HL-60 (cell line): ENCODE measurements around the gene USP24.
"Not testable (repeated sequence)": the region's sequence is repeated elsewhere in the genome, so short reads cannot be mapped to it uniquely, and the experiment has no call there.

Experiments used
- DNase-seq, 2 experiments: peaks; one replicate each; pipeline ENCODE4 v3.0.0-alpha.2; 2010 to 2020; ENCODE audit warnings: low read depth in 1 of 2, low spot score in 1 of 2
- H3K27ac ChIP-seq: fragments of 250-450 bp; sonication (Bioruptor Pico); replicated peaks from 2 replicates; pipeline ENCODE4 v1.5.1; 2020; ENCODE audit warnings: mild to moderate bottlenecking, moderate library complexity
- H3K27me3 ChIP-seq: fragments of 250-450 bp; sonication (Bioruptor Pico); 2 replicates; pipeline ENCODE4 v1.5.1; 2021; ENCODE audit warnings: mild to moderate bottlenecking, moderate library complexity; ENCODE audit not compliant: insufficient read depth, poor library complexity, severe bottlenecking
- H3K4me3 ChIP-seq: replicated peaks from 2 replicates; pipeline ENCODE4 v1.5.1; 2011; ENCODE audit warnings: mild to moderate bottlenecking, control low read depth, low read length; ENCODE audit not compliant: insufficient read depth
- GABPA ChIP-seq: IDR thresholded peaks from 2 replicates; pipeline ENCODE4 v1.6.1; 2012; ENCODE audit warnings: low read depth
- POLR2AphosphoS5 ChIP-seq: IDR thresholded peaks from 2 replicates; pipeline ENCODE4 v1.6.1; 2012; ENCODE audit warnings: low read depth
- SPI1 ChIP-seq: IDR thresholded peaks from 2 replicates; pipeline ENCODE4 v1.6.1; 2012; ENCODE audit warnings: low read depth, mild to moderate bottlenecking, borderline replicate concordance
- TF ChIP-seq, protein P1 (sequence below): IDR thresholded peaks from 2 replicates; pipeline ENCODE4 v1.6.1; 2012; ENCODE audit warnings: low read depth; ENCODE audit not compliant: insufficient replicate concordance
- TF ChIP-seq, protein P2 (sequence below): IDR thresholded peaks from one replicate; pipeline ENCODE4 v1.5.1; 2011; ENCODE audit warnings: low read length, control low read depth, inconsistent platforms; ENCODE audit not compliant: insufficient read depth

Gene USP24

DNA sequence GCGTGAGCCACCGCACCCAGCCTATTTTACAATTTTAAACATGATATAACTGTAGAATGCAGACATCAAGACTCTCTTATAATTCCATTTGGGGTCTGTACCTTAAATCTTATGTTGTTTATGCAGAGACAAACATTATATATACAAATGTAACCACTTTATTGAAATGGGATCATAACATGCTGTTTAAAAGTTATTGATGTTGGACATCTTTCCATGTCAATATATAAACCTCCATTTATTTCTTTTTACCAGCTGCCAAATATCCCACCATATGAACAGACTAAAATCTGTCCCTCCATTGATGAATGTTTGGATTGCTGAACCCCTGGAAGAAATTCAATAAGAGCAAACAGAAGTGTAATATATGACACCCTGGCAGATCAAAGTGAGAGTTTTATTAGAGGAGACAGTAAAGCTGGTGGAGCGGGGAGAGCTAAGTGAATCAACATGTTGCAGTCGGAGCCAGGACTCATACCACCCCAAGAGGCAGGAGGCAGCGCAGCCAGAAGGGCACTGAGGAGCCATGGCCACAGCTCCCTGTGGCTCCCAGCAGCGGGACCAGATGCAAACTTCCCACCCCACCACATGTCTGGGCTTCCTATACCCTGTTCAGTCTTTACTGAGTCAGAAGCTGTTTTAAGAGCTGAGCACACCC is 180.6 kb downstream of the USP24 start:
- Histone ChIP-seq H3K4me3 (no peak overlapping the region), H3K27ac (no peak overlapping the region)
- no peak for DNase-seq

DNA sequence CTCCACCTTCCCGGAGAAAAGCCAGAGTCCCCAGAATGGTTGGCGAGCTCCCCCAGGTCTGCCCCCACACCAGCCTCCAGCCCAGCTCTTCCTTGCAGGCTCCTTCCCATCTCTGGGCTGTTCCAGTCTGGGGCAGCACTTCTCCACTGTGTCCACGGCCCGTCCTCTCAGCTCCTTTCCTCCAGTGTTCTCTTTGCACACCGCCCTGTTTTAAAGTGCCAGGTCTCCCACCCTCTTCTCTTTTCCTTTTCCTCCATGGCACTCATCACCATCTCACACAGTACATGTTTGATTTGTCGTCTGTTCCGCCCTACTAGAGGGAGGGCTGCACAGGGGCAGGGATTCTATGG is 181.9 kb downstream of the USP24 start:
- no peak overlapping the region for H3K27ac ChIP-seq
- no peak overlapping the region for H3K4me3 ChIP-seq
- H3K27me3 ChIP-seq, result peaks cover 8% of the 10 kb centered on the region
- TF ChIP-seq GABPA (no peak), POLR2AphosphoS5 (no peak), SPI1 (no peak)
- TF ChIP-seq, protein P1, sequence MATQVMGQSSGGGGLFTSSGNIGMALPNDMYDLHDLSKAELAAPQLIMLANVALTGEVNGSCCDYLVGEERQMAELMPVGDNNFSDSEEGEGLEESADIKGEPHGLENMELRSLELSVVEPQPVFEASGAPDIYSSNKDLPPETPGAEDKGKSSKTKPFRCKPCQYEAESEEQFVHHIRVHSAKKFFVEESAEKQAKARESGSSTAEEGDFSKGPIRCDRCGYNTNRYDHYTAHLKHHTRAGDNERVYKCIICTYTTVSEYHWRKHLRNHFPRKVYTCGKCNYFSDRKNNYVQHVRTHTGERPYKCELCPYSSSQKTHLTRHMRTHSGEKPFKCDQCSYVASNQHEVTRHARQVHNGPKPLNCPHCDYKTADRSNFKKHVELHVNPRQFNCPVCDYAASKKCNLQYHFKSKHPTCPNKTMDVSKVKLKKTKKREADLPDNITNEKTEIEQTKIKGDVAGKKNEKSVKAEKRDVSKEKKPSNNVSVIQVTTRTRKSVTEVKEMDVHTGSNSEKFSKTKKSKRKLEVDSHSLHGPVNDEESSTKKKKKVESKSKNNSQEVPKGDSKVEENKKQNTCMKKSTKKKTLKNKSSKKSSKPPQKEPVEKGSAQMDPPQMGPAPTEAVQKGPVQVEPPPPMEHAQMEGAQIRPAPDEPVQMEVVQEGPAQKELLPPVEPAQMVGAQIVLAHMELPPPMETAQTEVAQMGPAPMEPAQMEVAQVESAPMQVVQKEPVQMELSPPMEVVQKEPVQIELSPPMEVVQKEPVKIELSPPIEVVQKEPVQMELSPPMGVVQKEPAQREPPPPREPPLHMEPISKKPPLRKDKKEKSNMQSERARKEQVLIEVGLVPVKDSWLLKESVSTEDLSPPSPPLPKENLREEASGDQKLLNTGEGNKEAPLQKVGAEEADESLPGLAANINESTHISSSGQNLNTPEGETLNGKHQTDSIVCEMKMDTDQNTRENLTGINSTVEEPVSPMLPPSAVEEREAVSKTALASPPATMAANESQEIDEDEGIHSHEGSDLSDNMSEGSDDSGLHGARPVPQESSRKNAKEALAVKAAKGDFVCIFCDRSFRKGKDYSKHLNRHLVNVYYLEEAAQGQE, result no peak
- TF ChIP-seq, protein P2, sequence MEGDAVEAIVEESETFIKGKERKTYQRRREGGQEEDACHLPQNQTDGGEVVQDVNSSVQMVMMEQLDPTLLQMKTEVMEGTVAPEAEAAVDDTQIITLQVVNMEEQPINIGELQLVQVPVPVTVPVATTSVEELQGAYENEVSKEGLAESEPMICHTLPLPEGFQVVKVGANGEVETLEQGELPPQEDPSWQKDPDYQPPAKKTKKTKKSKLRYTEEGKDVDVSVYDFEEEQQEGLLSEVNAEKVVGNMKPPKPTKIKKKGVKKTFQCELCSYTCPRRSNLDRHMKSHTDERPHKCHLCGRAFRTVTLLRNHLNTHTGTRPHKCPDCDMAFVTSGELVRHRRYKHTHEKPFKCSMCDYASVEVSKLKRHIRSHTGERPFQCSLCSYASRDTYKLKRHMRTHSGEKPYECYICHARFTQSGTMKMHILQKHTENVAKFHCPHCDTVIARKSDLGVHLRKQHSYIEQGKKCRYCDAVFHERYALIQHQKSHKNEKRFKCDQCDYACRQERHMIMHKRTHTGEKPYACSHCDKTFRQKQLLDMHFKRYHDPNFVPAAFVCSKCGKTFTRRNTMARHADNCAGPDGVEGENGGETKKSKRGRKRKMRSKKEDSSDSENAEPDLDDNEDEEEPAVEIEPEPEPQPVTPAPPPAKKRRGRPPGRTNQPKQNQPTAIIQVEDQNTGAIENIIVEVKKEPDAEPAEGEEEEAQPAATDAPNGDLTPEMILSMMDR, result no peak
- DNase-seq, result no peak

More for the DNA sequence above, 180.6 kb downstream of the USP24 start:
- H3K27me3 ChIP-seq, result peaks cover 21% of the 10 kb centered on the region
- no peak for TF ChIP-seq POLR2AphosphoS5
- TF ChIP-seq, protein P1, result no peak
- TF ChIP-seq SPI1, result no peak

DNA sequence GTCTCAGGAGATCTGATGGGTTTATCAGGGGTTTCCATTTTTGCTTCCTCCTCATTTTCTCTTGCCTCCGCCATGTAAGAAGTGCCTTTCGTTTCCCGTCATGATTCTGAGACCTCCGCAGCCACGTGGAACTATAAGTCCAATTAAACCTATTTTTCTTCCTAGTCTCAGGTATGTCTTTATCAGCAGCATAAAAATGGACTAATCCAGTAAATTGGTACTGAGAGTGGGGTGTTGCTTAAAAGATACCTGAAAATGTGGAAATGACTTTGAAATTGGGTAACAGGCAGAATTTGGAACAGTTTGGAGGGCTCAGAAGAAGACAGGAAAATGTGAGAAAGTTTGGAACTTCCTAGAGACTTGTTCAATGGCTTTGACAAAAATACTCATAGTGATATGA is 184.1 kb downstream of the USP24 start:
- H3K27ac ChIP-seq, H3K27me3 ChIP-seq, H3K4me3 ChIP-seq, DNase-seq: not testable (repeated sequence)

DNA sequence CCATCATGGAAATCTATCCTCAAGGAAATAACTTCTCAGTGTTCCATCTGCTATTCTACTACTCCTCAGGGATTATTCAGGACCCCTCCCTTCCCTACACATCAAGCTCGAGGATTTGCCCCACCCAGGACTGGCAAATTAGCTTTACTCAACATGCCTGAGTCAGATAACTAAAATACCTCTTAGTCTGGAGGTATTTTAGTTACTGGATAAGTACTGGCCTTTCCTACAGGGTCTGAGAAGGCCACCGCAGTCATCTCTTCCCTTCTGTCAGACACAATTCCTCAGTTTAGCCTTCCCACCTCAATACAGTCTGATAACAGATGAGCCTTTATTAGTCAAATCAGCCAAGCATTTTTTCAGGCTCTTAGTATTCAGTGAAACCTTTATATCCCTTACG is 188.5 kb downstream of the USP24 start:
- H3K4me3 ChIP-seq, H3K27ac ChIP-seq, DNase-seq, H3K27me3 ChIP-seq: not testable (repeated sequence)

DNA sequence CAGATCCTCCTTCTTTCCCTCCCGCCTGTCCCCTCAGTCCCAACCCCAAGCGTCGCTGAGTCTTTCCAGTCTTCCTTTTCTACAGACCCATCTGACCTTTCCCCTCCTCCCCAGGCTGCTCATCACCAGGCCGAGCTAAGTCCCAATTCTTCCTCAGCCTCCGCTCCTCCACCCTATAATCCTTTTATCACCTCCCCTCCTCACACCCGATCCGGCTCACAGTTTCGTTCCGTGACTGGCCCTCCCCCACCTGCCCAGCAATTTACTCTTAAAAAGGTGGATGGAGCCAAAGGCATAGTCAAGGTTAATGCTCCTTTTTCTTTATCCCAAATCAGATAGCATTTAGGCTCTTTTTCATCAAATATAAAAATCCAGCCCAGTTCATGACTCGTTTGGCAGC is 191.0 kb downstream of the USP24 start:
- H3K27ac ChIP-seq, H3K4me3 ChIP-seq, H3K27me3 ChIP-seq, DNase-seq: not testable (repeated sequence)

DNA sequence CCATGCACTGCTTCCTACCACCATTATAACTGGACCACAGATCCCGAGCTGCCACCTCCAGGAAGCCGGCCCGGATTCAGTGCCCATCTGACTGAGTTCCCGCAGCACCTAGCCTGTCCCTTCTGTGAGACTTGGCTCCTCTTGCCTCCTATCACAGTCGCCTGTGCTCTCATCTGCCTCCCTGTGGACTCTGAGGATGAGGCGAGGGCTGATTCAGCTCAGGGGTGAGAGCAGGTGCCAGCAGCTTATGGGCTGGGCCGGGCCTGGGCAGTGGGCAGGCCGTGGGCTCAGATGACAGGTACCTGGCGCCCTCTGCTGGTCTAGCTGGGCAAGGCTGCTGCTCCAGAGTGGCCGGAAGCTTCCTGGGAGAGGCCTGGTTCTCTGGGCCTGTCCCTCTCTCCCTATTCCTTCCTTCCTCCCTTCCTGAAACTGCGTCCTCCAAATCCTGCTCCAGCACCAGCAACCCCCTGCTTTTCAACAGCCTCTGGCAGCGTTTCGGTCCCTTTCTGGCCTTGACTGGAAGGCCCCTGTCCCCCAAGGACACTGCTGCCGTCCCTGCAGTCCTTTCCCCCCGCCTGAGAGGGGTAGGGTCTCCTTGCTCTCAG is 193.1 kb downstream of the USP24 start:
- Histone ChIP-seq H3K4me3 (no peak overlapping the region), H3K27me3 (no peaks in the 10 kb centered on the region), H3K27ac (no peak overlapping the region)
- TF ChIP-seq GABPA (no peak), SPI1 (no peak)
- TF ChIP-seq, protein P1, result no peak
- TF ChIP-seq, protein P2, result peak; percentile 84
- peak; percentile 57 to 72 for DNase-seq
